ENCODE measurements around the gene CD82. TPM values are rescaled to one million over a fixed set of nuclear protein-coding genes. Genes with fewer than 3 reads are reported as not detected.

The CD82 gene
- total and polyA plus RNA-seq, 2 of the 8 experiments (the other 6 are each of a cell fraction or from before 2014, with no cell fraction given): 7.9 to 10.3 TPM

DNA sequence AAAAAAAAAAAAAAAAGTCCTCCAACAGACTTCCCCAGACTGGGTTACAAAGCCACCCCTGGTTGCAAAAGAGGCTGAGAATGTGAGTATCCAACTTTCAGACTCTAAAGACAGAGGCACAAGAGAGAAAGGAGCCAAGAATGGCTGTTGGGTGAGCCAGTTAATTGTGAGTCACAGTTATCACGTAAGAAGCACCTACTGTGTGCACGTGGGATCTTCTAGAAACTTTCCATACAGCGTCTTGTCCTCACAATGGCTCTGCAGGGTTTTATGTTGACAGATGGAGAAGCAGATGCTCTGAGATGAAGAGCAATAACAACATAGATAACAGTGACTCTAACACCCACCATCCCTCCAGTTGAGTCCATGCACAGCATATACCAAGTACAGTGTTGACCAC, 41.0 kb downstream of the CD82 start (continued):
- TF ChIP-seq, protein P1, sequence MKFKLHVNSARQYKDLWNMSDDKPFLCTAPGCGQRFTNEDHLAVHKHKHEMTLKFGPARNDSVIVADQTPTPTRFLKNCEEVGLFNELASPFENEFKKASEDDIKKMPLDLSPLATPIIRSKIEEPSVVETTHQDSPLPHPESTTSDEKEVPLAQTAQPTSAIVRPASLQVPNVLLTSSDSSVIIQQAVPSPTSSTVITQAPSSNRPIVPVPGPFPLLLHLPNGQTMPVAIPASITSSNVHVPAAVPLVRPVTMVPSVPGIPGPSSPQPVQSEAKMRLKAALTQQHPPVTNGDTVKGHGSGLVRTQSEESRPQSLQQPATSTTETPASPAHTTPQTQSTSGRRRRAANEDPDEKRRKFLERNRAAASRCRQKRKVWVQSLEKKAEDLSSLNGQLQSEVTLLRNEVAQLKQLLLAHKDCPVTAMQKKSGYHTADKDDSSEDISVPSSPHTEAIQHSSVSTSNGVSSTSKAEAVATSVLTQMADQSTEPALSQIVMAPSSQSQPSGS (IDR thresholded peaks at IDR 0.05; ENCODE audit: low read length): no peak
- no peak for TF ChIP-seq POLR2AphosphoS5 (IDR thresholded peaks at IDR 0.05; ENCODE audit: low read depth, low read length)
